Measurements from ENCODE around the gene PA2G4. TPM values are rescaled to one million over a fixed set of nuclear protein-coding genes. Genes with fewer than 3 reads are reported as not detected.
"Not testable (repeated sequence)": the region's sequence is repeated elsewhere in the genome, so short reads cannot be mapped to it uniquely, and the experiment has no call there.

PA2G4 gene
- polyA plus RNA-seq (ENCODE audit: insufficient read length in 12 of 12): 100 to 1,000 TPM in 9 of 12 donors, 10 to 100 TPM in 2, not detected in 1; 94.9 to 156 (median 115) TPM
- long read RNA-seq, donor 1, transcript PA2G4-201 (13 exons, 2,577 nt): major isoform, 16 of 67 reads
- long read RNA-seq, donor 1, partial matches to known transcripts: 50 of 67 reads
- long read RNA-seq, donor 1, other reads (novel, unspliced or antisense): 0 of 67 reads
- long read RNA-seq, donor 2, transcript PA2G4-201 (13 exons, 2,577 nt): major isoform, 38 of 95 reads
- long read RNA-seq, donor 2, partial matches to known transcripts: 51 of 95 reads
- long read RNA-seq, donor 2, other reads (novel, unspliced or antisense): 5 of 95 reads
- long read RNA-seq, donor 3, transcript PA2G4-201 (13 exons, 2,577 nt): major isoform, 17 of 47 reads
- long read RNA-seq, donor 3, partial matches to known transcripts: 23 of 47 reads
- long read RNA-seq, donor 3, other reads (novel, unspliced or antisense): 7 of 47 reads
- long read RNA-seq, donor 4, transcript PA2G4-201 (13 exons, 2,577 nt): major isoform, 11 of 31 reads
- long read RNA-seq, donor 4, partial matches to known transcripts: 20 of 31 reads
- long read RNA-seq, donor 4, other reads (novel, unspliced or antisense): 0 of 31 reads
- long read RNA-seq, donor 5: 0 reads
- long read RNA-seq, donor 6, transcript PA2G4-201 (13 exons, 2,577 nt): major isoform, 18 of 58 reads
- long read RNA-seq, donor 6, partial matches to known transcripts: 39 of 58 reads
- long read RNA-seq, donor 6, other reads (novel, unspliced or antisense): 0 of 58 reads
- long read RNA-seq, donor 7, transcript PA2G4-201 (13 exons, 2,577 nt): major isoform, 10 of 30 reads
- long read RNA-seq, donor 7, partial matches to known transcripts: 14 of 30 reads
- long read RNA-seq, donor 7, other reads (novel, unspliced or antisense): 6 of 30 reads
- long read RNA-seq, donor 8, transcript PA2G4-201 (13 exons, 2,577 nt): major isoform, 40 of 105 reads
- long read RNA-seq, donor 8, partial matches to known transcripts: 57 of 105 reads
- long read RNA-seq, donor 8, other reads (novel, unspliced or antisense): 8 of 105 reads
- long read RNA-seq, donor 9, transcript PA2G4-201 (13 exons, 2,577 nt): major isoform, 20 of 49 reads
- long read RNA-seq, donor 9, partial matches to known transcripts: 29 of 49 reads
- long read RNA-seq, donor 9, other reads (novel, unspliced or antisense): 0 of 49 reads
- long read RNA-seq, donor 10, transcript PA2G4-201 (13 exons, 2,577 nt): major isoform, 48 of 81 reads
- long read RNA-seq, donor 10, partial matches to known transcripts: 28 of 81 reads
- long read RNA-seq, donor 10, other reads (novel, unspliced or antisense): 5 of 81 reads
- long read RNA-seq, donor 11, transcript PA2G4-201 (13 exons, 2,577 nt): major isoform, 31 of 72 reads
- long read RNA-seq, donor 11, partial matches to known transcripts: 41 of 72 reads
- long read RNA-seq, donor 11, other reads (novel, unspliced or antisense): 0 of 72 reads

GRCh38 chr12:56104109-56104814 lies at the start of gene PA2G4:
Gene PA2G4 (plus strand): TSS chr12:56104559. CDS start chr12:56104738, 179 bp downstream.
- DNase-seq: peak; percentile 96

- DNase-seq: not testable (repeated sequence)
These were observed 44.4 kb upstream of the PA2G4 start for GRCh38 chr12:56059964-56060363.

- no peak for DNase-seq
These were observed 42.4 kb upstream of the PA2G4 start for GRCh38 chr12:56061982-56062381.

- no peak for DNase-seq
These were observed 41.4 kb upstream of the PA2G4 start for GRCh38 chr12:56062996-56063395.

- DNase-seq: no peak
These were observed 32.7 kb upstream of the PA2G4 start for GRCh38 chr12:56071648-56072047.

- no peak for DNase-seq
These were observed 30.0 kb upstream of the PA2G4 start for GRCh38 chr12:56074396-56074795.

GRCh38 chr12:56077966-56078365 lies 26.4 kb upstream of the PA2G4 start:
- DNase-seq: not testable (repeated sequence)

- no peak for DNase-seq
These were observed 25.9 kb upstream of the PA2G4 start for GRCh38 chr12:56078427-56078826.

GRCh38 chr12:56078931-56079722 lies 25.2 kb upstream of the PA2G4 start:
- DNase-seq: peak; percentile 56

GRCh38 chr12:56079723-56080555 lies 24.4 kb upstream of the PA2G4 start, which contains the start of gene ERBB3:
Gene ERBB3 (plus strand): TSS chr12:56080165. CDS start chr12:56080301, 136 bp downstream.
- peak; percentile 57 for DNase-seq

GRCh38 chr12:56080556-56081138 lies 23.7 kb upstream of the PA2G4 start:
- DNase-seq: no peak

GRCh38 chr12:56081393-56082347 lies 22.7 kb upstream of the PA2G4 start:
- no peak for DNase-seq

GRCh38 chr12:56082382-56082781 lies 22.0 kb upstream of the PA2G4 start:
- no peak for DNase-seq

- no peak for DNase-seq
These were observed 21.4 kb upstream of the PA2G4 start for GRCh38 chr12:56082967-56083366.

GRCh38 chr12:56084958-56085543 lies 19.3 kb upstream of the PA2G4 start:
- DNase-seq: no peak

GRCh38 chr12:56086096-56086495 lies 18.3 kb upstream of the PA2G4 start:
- no peak for DNase-seq

GRCh38 chr12:56086608-56087007 lies 17.8 kb upstream of the PA2G4 start:
- DNase-seq: no peak
